ENCODE results near the gene DAAM1. TPM values are rescaled to one million over a fixed set of nuclear protein-coding genes. Genes with fewer than 3 reads are reported as not detected.

DAAM1 gene
- total RNA-seq, 2 donors from 2014 or later: 61.4 to 67.0 TPM

GRCh38 chr14:59349258-59349701, 160.8 kb downstream of the DAAM1 start:
- Histone ChIP-seq H3K36me3 (peaks cover 42% of the 10 kb centered on the region), H3K9me3 (no peaks in the 10 kb centered on the region), H3K4me3 (no peak overlapping the region), H3K27me3 (no peaks in the 10 kb centered on the region), H3K4me1 (peaks cover 0 to 61% of the 10 kb centered on the region in 2 donors), H3K27ac (peak overlapping the region; percentile 57 to 87)
- TF ChIP-seq CTCF (IDR thresholded peaks at IDR 0.05): no peak
- DNase-seq (ENCODE audit: low spot score): no peak

- no peak for TF ChIP-seq CTCF (IDR thresholded peaks at IDR 0.05)
- H3K9me3 ChIP-seq: no peaks in the 10 kb centered on the region
- H3K27me3 ChIP-seq: no peaks in the 10 kb centered on the region
- H3K36me3 ChIP-seq: peaks cover 62% of the 10 kb centered on the region
- H3K4me3 ChIP-seq: no peak overlapping the region
- H3K4me1 ChIP-seq: peaks cover 0 to 50% of the 10 kb centered on the region in 2 donors
- no peak for DNase-seq (ENCODE audit: low spot score)
- peak overlapping the region in 1 of 2 donors; percentile 27 for H3K27ac ChIP-seq
Observed at GRCh38 chr14:59352961-59353360, 164.5 kb downstream of the DAAM1 start.

DNA sequence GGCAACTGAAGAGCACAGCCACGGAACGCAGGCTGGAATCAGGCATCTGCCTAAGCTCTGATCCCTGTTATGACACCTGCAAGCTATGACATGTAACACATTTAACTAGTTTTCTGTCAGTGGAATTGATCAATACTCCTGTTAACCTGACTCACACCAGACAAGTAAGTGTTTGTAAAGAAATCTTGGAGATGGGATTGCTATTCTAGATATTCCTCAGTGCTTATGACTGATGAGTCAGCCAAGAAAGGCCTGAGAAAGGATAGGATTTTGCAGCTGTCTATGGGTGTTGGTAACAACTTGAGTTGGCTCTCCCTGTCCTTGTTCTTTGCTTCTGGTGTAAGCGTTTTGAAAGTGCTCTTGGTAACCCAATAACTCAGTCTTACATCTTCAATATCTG, 166.2 kb downstream of the DAAM1 start:
- peaks cover 0 to 50% of the 10 kb centered on the region in 2 donors for H3K4me1 ChIP-seq
- peaks cover 51% of the 10 kb centered on the region for H3K36me3 ChIP-seq
- no peak for DNase-seq (ENCODE audit: low spot score)
- no peaks in the 10 kb centered on the region for H3K27me3 ChIP-seq
- no peak overlapping the region for H3K4me3 ChIP-seq
- peak overlapping the region; percentile 64 to 75 for H3K27ac ChIP-seq
- no peak for TF ChIP-seq CTCF (IDR thresholded peaks at IDR 0.05)
- no peaks in the 10 kb centered on the region for H3K9me3 ChIP-seq

- Histone ChIP-seq H3K27me3 (no peaks in the 10 kb centered on the region), H3K9me3 (no peaks in the 10 kb centered on the region), H3K36me3 (peaks cover 50% of the 10 kb centered on the region), H3K4me3 (no peak overlapping the region), H3K4me1 (peaks cover 0 to 52% of the 10 kb centered on the region in 2 donors), H3K27ac (peak overlapping the region; percentile 64 to 75)
- no peak for DNase-seq (ENCODE audit: low spot score)
- TF ChIP-seq CTCF (IDR thresholded peaks at IDR 0.05): no peak
Observed at GRCh38 chr14:59355091-59355490, 166.6 kb downstream of the DAAM1 start.

GRCh38 chr14:59356312-59356711, 167.8 kb downstream of the DAAM1 start:
- Histone ChIP-seq H3K9me3 (no peaks in the 10 kb centered on the region), H3K4me3 (no peak overlapping the region), H3K36me3 (peaks cover 44% of the 10 kb centered on the region), H3K27ac (peak overlapping the region; percentile 76 to 86), H3K4me1 (peaks cover 0 to 63% of the 10 kb centered on the region in 2 donors), H3K27me3 (no peaks in the 10 kb centered on the region)
- no peak for TF ChIP-seq CTCF (IDR thresholded peaks at IDR 0.05)
- no peak for DNase-seq (ENCODE audit: low spot score)

DNA sequence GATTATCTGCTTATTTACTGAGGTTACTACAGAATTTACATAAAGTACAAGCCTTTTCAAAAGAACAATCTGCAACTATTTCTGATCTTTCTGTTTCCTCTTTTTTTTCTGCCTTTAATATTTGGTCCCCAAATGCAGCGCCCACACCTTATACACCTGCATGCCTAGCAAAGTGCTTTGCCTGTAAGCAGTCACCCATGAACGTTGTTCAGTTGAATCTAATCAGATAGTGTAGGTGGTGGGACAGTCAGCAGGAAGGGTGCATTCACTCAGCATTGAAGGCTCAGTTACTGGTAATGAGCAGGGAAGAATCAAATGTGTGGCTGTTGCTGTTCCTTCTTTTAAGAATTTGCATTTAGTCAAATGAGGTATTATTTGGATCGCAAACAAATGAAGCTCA, 168.3 kb downstream of the DAAM1 start:
- Histone ChIP-seq H3K27me3 (no peaks in the 10 kb centered on the region), H3K27ac (peak overlapping the region; percentile 76 to 86), H3K4me1 (peaks cover 0 to 67% of the 10 kb centered on the region in 2 donors)

More for the DNA sequence above, 168.3 kb downstream of the DAAM1 start:
- peaks cover 44% of the 10 kb centered on the region for H3K36me3 ChIP-seq
- DNase-seq (ENCODE audit: low spot score): no peak
- H3K4me3 ChIP-seq: no peak overlapping the region
- no peaks in the 10 kb centered on the region for H3K9me3 ChIP-seq
- no peak for TF ChIP-seq CTCF (IDR thresholded peaks at IDR 0.05)

Data from right atrium auricular region (tissue), 2 donors.